ENCODE data around the gene ACTG1.
A peak's percentile ranks its signal among the peaks of the same experiment; 100 is the strongest.

Gene ACTG1

DNA sequence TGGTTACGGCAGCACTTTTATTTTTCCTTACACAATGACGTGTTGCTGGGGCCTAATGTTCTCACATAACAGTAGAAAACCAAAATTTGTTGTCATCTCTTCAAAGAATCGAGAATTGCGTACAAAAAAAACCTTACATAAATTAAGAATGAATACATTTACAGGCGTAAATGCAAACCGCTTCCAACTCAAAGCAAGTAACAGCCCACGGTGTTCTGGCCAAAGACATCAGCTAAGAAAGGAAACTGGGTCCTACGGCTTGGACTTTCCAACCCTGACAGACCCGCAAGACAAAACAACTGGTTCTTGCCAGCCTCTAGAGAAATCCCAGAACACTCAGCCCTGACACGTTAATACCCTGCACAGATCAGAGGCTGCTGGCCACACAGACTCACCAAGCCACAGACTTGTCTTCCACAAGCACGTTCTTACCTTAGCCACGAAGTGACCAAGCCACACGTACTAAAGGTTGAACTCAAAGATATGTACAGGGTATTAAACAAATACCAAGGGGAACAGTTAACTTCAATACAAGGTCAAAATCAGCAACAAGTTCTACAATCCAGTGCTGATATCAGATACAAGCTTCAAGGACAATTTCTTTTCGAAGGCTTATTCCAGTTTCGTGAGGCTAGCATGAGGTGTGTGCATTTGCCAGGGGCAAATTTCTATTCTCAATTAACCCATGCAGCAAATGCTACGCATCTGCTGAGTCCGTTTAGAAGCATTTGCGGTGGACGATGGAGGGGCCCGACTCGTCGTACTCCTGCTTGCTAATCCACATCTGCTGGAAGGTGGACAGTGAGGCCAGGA is 2.4 kb downstream of the ACTG1 start:
- H3K4me3 Mint-ChIP-seq: peak overlapping the region; percentile 100
- H3K36me3 Mint-ChIP-seq (ENCODE audit: low read depth): peaks cover 48% of the 10 kb centered on the region
- H3K27me3 Mint-ChIP-seq (ENCODE audit: low read depth): peaks cover 16% of the 10 kb centered on the region
- TF ChIP-seq, protein P1, sequence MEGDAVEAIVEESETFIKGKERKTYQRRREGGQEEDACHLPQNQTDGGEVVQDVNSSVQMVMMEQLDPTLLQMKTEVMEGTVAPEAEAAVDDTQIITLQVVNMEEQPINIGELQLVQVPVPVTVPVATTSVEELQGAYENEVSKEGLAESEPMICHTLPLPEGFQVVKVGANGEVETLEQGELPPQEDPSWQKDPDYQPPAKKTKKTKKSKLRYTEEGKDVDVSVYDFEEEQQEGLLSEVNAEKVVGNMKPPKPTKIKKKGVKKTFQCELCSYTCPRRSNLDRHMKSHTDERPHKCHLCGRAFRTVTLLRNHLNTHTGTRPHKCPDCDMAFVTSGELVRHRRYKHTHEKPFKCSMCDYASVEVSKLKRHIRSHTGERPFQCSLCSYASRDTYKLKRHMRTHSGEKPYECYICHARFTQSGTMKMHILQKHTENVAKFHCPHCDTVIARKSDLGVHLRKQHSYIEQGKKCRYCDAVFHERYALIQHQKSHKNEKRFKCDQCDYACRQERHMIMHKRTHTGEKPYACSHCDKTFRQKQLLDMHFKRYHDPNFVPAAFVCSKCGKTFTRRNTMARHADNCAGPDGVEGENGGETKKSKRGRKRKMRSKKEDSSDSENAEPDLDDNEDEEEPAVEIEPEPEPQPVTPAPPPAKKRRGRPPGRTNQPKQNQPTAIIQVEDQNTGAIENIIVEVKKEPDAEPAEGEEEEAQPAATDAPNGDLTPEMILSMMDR (IDR thresholded peaks at IDR 0.05; ENCODE audit: unreplicated experiment in 3 of 3): no peak
- peaks cover 5% of the 10 kb centered on the region for H3K9me3 Mint-ChIP-seq
- H3K4me1 Mint-ChIP-seq: peaks cover 19% of the 10 kb centered on the region
- H3K27ac Mint-ChIP-seq: peak overlapping the region; percentile 93 to 99 (median 95)

DNA sequence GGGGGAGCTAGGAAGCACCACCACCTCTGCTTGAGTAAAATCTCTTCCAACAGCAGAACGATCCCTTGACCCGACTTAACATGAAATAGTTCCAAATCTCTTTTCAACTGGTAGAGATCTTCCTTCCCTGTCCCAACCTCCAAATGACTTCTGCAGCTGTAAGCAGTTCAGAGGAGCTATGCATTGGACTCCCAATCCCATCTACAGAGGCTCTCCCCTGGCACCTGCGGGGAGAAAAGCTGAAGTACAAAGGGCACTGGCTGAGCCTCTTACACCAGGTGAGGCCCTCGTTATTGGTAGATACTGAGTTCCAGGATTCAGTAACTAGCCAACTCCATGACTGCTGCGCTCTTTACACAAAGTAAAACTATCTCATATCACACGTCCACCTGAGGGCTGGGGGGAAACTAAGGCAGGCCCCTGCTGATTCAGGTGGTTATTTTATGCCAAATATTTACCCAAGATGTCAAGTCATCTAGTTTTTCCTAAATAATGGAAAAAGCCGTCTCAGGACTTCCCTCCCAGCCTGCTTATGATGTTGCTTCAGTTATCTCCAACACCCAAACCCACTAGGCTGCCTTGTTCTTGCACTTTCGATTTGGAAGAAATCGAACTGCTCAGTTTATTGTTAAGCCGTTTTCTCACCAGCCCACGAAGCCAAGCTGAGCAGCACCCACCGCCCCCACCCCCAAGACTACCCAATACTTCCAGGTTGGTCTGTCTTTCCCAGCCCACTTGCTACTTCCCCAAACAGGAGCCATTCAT is 3.2 kb downstream of the ACTG1 start:
- Mint-ChIP-seq H3K27me3 (ENCODE audit: low read depth) (peaks cover 16% of the 10 kb centered on the region), H3K27ac (peak overlapping the region; percentile 93 to 99 (median 95)), H3K9me3 (peaks cover 5% of the 10 kb centered on the region), H3K4me3 (peak overlapping the region; percentile 100), H3K36me3 (ENCODE audit: low read depth) (peaks cover 48% of the 10 kb centered on the region), H3K4me1 (peaks cover 18% of the 10 kb centered on the region)
- TF ChIP-seq, protein P1 (IDR thresholded peaks at IDR 0.05; ENCODE audit: unreplicated experiment in 3 of 3): no peak

DNA sequence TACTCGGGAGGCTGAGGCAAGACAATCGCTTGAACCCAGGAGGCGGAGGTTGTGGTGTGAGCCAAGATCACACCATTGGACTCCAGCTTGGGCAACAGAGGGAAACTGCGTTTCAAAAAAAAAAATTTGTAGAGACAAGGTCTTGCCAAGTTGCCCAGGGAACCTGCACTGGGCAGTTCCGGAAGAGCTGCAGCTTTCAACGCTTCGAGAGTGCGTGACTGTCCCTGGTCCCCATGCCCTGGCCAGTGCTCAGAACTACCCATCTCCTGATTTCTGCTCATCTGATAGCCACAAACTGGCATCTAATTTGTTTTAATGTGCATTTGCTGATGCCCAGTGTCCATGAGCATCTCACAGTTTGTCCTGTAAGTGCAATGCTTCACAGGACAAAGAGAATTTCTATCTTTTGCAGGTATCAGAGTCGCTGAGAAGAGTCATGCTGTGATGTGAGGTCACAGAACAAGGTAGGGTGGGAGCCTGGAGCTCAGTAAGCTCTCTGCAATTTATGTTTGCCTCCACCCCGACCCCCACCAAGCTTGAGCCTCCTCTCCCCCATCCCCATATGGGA is 3.9 kb downstream of the ACTG1 start:
- peak overlapping the region; percentile 100 for H3K4me3 Mint-ChIP-seq
- TF ChIP-seq, protein P1 (IDR thresholded peaks at IDR 0.05; ENCODE audit: unreplicated experiment in 3 of 3): no peak
- H3K27ac Mint-ChIP-seq: peak overlapping the region; percentile 93 to 99 (median 95)
- peaks cover 48% of the 10 kb centered on the region for H3K36me3 Mint-ChIP-seq (ENCODE audit: low read depth)
- H3K9me3 Mint-ChIP-seq: peaks cover 5% of the 10 kb centered on the region
- H3K27me3 Mint-ChIP-seq (ENCODE audit: low read depth): peaks cover 16% of the 10 kb centered on the region
- peaks cover 18% of the 10 kb centered on the region for H3K4me1 Mint-ChIP-seq

DNA sequence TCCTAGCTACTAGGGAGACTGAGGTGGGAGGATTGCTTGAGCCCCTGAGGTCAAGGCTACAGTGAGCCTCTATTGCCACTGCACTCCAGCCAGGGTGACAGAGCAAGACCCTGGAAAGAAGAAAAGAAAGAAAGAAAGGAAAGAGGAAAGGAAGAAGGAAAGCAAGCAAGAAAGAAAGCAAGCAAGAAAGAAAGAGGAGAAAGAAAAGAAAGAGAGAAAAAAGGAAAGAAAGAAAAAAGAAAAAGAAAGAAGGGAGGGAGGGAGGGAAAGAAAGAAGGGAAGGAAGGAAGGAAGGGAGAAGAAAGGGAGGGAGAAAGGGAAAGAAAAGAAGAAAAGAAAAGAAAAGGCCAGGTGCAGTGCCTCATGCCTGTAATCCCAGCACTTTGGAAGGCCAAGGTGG is 9.0 kb downstream of the ACTG1 start:
- Mint-ChIP-seq H3K27ac (no peak overlapping the region), H3K4me3 (no peak overlapping the region), H3K27me3 (ENCODE audit: low read depth) (peaks cover 18% of the 10 kb centered on the region), H3K4me1 (peaks cover 1% of the 10 kb centered on the region), H3K9me3 (no peaks in the 10 kb centered on the region), H3K36me3 (ENCODE audit: low read depth) (peaks cover 12% of the 10 kb centered on the region)
- TF ChIP-seq, protein P1 (IDR thresholded peaks at IDR 0.05; ENCODE audit: unreplicated experiment in 3 of 3): no peak

DNA sequence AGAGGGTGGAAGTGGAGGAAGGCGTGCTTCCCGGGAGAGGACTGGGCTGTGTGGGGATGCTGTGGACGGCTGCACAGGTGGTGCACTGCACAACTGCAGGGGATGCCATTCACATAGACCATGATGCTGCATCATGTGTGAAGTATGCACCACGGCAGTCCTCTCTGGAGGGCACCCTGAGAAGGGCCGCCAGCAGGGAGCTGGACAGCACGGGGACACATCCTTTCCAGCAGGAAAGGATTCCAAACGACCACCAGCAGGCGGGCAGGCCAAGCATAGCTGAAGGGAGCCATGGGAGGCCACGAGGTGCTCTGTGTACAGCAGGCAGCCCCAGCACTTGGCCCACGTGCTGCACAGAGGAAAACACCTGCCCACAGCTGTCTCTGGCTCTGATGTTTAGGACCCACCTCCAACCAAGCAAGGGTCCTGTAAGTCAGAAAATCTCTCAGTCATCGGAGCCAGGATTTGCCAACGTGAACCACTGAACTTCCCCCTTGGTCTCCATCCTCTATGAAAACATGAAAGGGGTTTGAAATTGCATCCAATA is 10.1 kb downstream of the ACTG1 start:
- no peaks in the 10 kb centered on the region for H3K4me1 Mint-ChIP-seq
- peaks cover 1% of the 10 kb centered on the region for H3K36me3 Mint-ChIP-seq (ENCODE audit: low read depth)
- no peaks in the 10 kb centered on the region for H3K9me3 Mint-ChIP-seq
- no peak overlapping the region for H3K27ac Mint-ChIP-seq
- TF ChIP-seq, protein P1 (IDR thresholded peaks at IDR 0.05; ENCODE audit: unreplicated experiment in 3 of 3): no peak
- peaks cover 18% of the 10 kb centered on the region for H3K27me3 Mint-ChIP-seq (ENCODE audit: low read depth)
- H3K4me3 Mint-ChIP-seq: no peak overlapping the region
